ENCODE results near the gene MAP3K8. TPM values are rescaled to one million over a fixed set of nuclear protein-coding genes. Genes with fewer than 3 reads are reported as not detected.
A peak's percentile ranks its signal among the peaks of the same experiment; 100 is the strongest.
"Not testable (repeated sequence)": the region's sequence is repeated elsewhere in the genome, so short reads cannot be mapped to it uniquely, and the experiment has no call there.

MAP3K8 gene
- total RNA-seq, 4 donors from 2014 or later, result 18.4 to 63.8 (median 28.5) TPM

DNA sequence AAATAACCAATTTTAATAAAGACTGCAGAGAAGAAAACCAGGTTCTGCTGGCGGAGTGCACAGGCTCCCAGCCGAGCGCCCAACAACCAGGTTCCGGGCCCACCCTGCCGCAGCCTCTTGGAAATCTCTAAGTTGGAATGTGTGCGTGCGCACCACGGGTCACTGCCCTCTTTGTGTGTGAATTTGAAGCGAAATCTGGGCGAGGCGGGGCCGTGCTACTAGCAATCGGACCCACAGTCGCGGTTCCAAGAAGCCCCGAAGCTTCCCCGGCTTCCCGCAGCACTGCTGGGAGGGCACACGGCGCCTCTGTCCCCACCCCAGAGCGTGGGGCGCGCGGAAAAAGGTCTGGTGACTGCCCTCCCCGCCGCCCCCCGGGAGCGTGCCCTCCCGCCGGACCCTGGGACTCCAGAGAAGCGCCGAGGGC lies 666 bp upstream of the MAP3K8 start:
- no peaks in the 10 kb centered on the region for H3K36me3 ChIP-seq
- peaks cover 0 to 53% (median 10%) of the 10 kb centered on the region in 3 donors for H3K4me1 ChIP-seq
- peak overlapping the region; percentile 94 to 100 (median 99) for H3K27ac ChIP-seq
- H3K4me3 ChIP-seq, result peak overlapping the region; percentile 85 to 86
- no peaks in the 10 kb centered on the region for H3K27me3 ChIP-seq
- H3K9me3 ChIP-seq, result no peaks in the 10 kb centered on the region
- WGBS, 2 donors (ENCODE audit: low coverage in 1 of 2), result no CpG with 5 or more reads among the region's 32 CpGs
- peak; percentile 50 for ATAC-seq
- TF ChIP-seq, protein P1, sequence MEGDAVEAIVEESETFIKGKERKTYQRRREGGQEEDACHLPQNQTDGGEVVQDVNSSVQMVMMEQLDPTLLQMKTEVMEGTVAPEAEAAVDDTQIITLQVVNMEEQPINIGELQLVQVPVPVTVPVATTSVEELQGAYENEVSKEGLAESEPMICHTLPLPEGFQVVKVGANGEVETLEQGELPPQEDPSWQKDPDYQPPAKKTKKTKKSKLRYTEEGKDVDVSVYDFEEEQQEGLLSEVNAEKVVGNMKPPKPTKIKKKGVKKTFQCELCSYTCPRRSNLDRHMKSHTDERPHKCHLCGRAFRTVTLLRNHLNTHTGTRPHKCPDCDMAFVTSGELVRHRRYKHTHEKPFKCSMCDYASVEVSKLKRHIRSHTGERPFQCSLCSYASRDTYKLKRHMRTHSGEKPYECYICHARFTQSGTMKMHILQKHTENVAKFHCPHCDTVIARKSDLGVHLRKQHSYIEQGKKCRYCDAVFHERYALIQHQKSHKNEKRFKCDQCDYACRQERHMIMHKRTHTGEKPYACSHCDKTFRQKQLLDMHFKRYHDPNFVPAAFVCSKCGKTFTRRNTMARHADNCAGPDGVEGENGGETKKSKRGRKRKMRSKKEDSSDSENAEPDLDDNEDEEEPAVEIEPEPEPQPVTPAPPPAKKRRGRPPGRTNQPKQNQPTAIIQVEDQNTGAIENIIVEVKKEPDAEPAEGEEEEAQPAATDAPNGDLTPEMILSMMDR (IDR thresholded peaks at IDR 0.05), result no peak
- TF ChIP-seq POLR2A (IDR thresholded peaks at IDR 0.05) (no peak), EP300 (IDR thresholded peaks at IDR 0.05) (no peak), POLR2AphosphoS5 (IDR thresholded peaks at IDR 0.05) (no peak)

DNA sequence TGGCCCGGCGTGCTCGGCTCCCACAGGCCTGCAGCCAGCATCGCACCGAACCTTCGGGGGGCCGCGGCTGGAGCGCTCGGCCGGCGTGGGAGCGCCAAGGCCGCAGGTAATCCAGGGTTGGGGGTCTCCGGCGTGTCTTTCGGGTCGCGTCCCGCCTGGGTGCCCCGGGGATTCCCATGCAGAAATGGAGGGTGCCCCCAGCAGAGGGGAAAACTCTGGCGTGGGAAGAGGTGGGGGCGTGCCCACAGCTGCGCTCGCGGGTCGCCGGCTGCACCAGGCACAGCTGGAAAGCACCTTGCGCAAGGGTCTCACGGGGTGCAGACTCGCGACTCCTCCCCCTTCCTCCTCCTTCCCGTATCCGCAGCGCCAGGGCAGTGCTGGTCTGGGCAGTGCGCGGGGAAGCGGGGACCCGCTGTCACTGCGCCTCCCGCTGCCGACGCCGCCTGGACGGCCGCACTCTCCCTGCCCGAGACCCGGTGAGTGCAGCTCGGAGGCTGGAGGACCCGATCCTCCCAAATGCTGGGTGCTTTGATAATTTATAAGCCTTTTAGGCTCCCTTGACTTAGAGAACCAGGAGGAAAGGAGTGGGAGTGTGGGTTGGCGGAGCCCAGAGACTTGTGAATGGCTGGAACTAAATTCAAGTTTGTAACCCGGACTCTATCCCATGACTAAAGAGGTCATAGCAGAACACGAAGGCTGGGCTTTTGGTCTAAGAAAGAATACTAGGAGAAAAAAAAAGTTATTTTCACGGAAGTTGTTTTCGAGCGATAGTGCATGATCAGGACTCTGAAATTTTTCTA lies 489 bp downstream of the MAP3K8 start:
- Histone ChIP-seq H3K4me1 (peaks cover 0 to 65% (median 21%) of the 10 kb centered on the region in 3 donors), H3K27me3 (no peaks in the 10 kb centered on the region), H3K36me3 (peaks cover 0 to 9% of the 10 kb centered on the region in 2 donors), H3K9me3 (no peaks in the 10 kb centered on the region), H3K4me3 (peak overlapping the region; percentile 85 to 86), H3K27ac (peak overlapping the region; percentile 94 to 100 (median 99))
- WGBS, 2 donors (ENCODE audit: low coverage in 1 of 2), result 0 to 1% methylated on average over 6 to 12 of the region's 56 CpGs
- ATAC-seq, result peak; percentile 82
- TF ChIP-seq POLR2A (IDR thresholded peaks at IDR 0.05), result peak; percentile 90 to 97
- no peak for TF ChIP-seq EP300 (IDR thresholded peaks at IDR 0.05)
- TF ChIP-seq, protein P1 (IDR thresholded peaks at IDR 0.05), result peak in 3 of 4 experiments; percentile 1 to 5 (median 2)
- peak; percentile 100 for TF ChIP-seq POLR2AphosphoS5 (IDR thresholded peaks at IDR 0.05)

DNA sequence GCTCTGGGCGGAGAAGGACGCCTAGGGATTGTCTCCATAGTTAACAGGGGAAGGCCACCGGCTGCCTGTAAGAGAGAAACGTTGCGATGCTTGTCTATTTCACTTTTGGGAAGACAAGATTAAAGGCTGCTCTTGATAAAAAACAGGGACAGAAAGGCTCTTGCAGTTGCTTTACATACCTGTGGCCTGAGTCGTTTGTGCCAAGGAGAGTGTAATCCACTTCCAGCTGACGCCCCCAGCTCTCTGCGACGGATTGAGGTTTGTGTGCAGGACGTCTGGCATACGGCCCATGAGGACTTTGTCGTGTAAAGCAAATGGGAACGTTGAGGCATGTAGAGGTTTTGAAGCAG lies 1.1 kb downstream of the MAP3K8 start:
- 0 to 3% methylated on average over 11 to 12 of the region's 13 CpGs for WGBS, 2 donors (ENCODE audit: low coverage in 1 of 2)
- TF ChIP-seq, protein P1 (IDR thresholded peaks at IDR 0.05), result no peak
- peak; percentile 58 for TF ChIP-seq POLR2AphosphoS5 (IDR thresholded peaks at IDR 0.05)
- Histone ChIP-seq H3K4me3 (peak overlapping the region; percentile 85 to 86), H3K4me1 (peaks cover 0 to 71% (median 25%) of the 10 kb centered on the region in 3 donors), H3K27ac (peak overlapping the region; percentile 94 to 100 (median 99)), H3K36me3 (peaks cover 0 to 14% of the 10 kb centered on the region in 2 donors), H3K9me3 (no peaks in the 10 kb centered on the region), H3K27me3 (no peaks in the 10 kb centered on the region)
- no peak for ATAC-seq

DNA sequence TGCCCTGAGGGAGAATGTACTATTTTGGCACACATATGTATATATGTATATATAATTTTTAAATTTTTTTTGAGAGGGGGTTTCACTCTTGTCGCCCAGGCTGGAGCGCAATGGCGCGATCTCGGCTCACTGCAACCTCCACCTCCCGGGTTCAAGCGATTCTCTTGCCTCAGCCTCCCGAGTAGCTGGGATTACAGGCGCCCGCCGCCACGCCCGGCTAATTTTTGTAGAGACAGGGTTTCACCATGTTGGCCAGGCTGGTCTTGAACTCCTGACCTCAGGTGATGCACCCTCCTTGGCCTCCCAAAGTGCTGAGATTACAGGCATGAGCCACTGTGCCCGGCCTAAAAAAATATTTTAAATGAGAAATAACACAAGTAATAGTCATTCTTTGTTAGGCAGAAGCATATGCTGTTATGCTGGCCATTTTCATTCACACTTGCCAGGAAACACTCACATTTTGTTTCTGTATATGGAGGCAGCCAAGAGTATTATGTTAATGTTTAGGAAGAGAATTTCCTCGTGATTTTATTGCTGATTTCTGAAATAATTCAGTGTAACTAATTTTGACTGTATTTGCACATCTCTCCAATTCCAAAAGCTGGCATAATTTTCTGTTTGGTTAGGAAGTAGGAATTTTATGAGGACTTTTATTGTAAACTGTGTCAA lies 1.6 kb downstream of the MAP3K8 start:
- Histone ChIP-seq H3K4me1 (peaks cover 0 to 76% (median 25%) of the 10 kb centered on the region in 3 donors), H3K4me3 (peak overlapping the region; percentile 85 to 86), H3K27ac (peak overlapping the region; percentile 94 to 100 (median 99)), H3K36me3 (peaks cover 0 to 17% of the 10 kb centered on the region in 2 donors)
- 40 to 56% methylated on average over 4 to 15 of the region's 15 CpGs for WGBS, 2 donors (ENCODE audit: low coverage in 1 of 2)
- not testable (repeated sequence) for H3K9me3 ChIP-seq, H3K27me3 ChIP-seq, ATAC-seq

DNA sequence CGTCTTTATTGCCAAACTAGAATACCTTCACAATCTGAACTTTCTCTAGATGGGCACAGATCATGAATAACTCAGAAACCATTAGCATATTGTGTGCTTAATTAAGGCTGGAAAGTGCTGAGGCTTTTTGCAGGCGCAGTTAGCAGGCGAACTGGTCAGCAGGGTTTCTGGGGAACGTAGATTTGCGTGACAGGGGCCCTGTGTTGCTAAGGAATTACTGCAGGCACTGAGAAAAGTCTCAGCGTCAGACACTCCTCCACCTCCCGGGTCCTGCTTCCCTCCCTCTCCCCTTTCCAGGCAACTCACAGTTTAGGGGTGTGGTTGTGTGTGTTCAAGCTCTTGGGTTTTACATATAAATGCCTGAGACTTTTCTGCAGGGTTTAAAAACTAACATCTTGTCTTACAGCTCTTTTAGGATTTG lies 2.2 kb downstream of the MAP3K8 start:
- TF ChIP-seq, protein P1 (IDR thresholded peaks at IDR 0.05), result no peak
- TF ChIP-seq POLR2AphosphoS5 (IDR thresholded peaks at IDR 0.05), result peak; percentile 69
- H3K4me1 ChIP-seq, result peaks cover 0 to 79% (median 24%) of the 10 kb centered on the region in 3 donors
- 0 to 4% methylated on average over 1 to 7 of the region's 7 CpGs for WGBS, 2 donors (ENCODE audit: low coverage in 1 of 2)
- peaks cover 0 to 17% of the 10 kb centered on the region in 2 donors for H3K36me3 ChIP-seq
- no peaks in the 10 kb centered on the region for H3K9me3 ChIP-seq
- H3K4me3 ChIP-seq, result peak overlapping the region; percentile 85 to 86
- H3K27ac ChIP-seq, result peak overlapping the region; percentile 94 to 100 (median 99)
- ATAC-seq, result no peak
- H3K27me3 ChIP-seq, result no peaks in the 10 kb centered on the region

Data from gastroesophageal sphincter (tissue), 4 donors.